Measurements from ENCODE around the gene TOM1L2. TPM values are rescaled to one million over a fixed set of nuclear protein-coding genes. Genes with fewer than 3 reads are reported as not detected.
A peak's percentile ranks its signal among the peaks of the same experiment; 100 is the strongest.

The TOM1L2 gene
- total RNA-seq, 4 donors from 2014 or later: 15.6 to 85.9 (median 34.9) TPM

GRCh38 chr17:17874478-17874877, 97.7 kb downstream of the TOM1L2 start:
- H3K27ac ChIP-seq: peak overlapping the region; percentile 9 to 17
- peaks cover 7 to 26% of the 10 kb centered on the region in 2 donors for H3K4me1 ChIP-seq
- no peak for TF ChIP-seq POLR2A (IDR thresholded peaks at IDR 0.05)
- TF ChIP-seq, protein P1, sequence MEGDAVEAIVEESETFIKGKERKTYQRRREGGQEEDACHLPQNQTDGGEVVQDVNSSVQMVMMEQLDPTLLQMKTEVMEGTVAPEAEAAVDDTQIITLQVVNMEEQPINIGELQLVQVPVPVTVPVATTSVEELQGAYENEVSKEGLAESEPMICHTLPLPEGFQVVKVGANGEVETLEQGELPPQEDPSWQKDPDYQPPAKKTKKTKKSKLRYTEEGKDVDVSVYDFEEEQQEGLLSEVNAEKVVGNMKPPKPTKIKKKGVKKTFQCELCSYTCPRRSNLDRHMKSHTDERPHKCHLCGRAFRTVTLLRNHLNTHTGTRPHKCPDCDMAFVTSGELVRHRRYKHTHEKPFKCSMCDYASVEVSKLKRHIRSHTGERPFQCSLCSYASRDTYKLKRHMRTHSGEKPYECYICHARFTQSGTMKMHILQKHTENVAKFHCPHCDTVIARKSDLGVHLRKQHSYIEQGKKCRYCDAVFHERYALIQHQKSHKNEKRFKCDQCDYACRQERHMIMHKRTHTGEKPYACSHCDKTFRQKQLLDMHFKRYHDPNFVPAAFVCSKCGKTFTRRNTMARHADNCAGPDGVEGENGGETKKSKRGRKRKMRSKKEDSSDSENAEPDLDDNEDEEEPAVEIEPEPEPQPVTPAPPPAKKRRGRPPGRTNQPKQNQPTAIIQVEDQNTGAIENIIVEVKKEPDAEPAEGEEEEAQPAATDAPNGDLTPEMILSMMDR (IDR thresholded peaks at IDR 0.05): no peak
- H3K27me3 ChIP-seq: no peaks in the 10 kb centered on the region
- DNase-seq: no peak
- no peaks in the 10 kb centered on the region for H3K9me3 ChIP-seq
- intact Hi-C loops (cut with DNase I; ENCODE audit: low total_unique reads): no loop called here
- no peak overlapping the region for H3K4me3 ChIP-seq
- H3K36me3 ChIP-seq: no peaks in the 10 kb centered on the region

GRCh38 chr17:17873450-17873991, 98.7 kb downstream of the TOM1L2 start:
- no peak overlapping the region for H3K4me3 ChIP-seq
- intact Hi-C loops (cut with DNase I; ENCODE audit: low total_unique reads): no loop called here
- DNase-seq: no peak
- H3K9me3 ChIP-seq: no peaks in the 10 kb centered on the region
- no peak overlapping the region for H3K27ac ChIP-seq
- no peaks in the 10 kb centered on the region for H3K27me3 ChIP-seq
- peaks cover 14 to 26% of the 10 kb centered on the region in 2 donors for H3K4me1 ChIP-seq
- TF ChIP-seq POLR2A (IDR thresholded peaks at IDR 0.05): no peak
- TF ChIP-seq, protein P1 (IDR thresholded peaks at IDR 0.05): no peak
- no peaks in the 10 kb centered on the region for H3K36me3 ChIP-seq

GRCh38 chr17:17872547-17873345, 99.5 kb downstream of the TOM1L2 start:
- TF ChIP-seq, protein P1 (IDR thresholded peaks at IDR 0.05): no peak
- intact Hi-C loops (cut with DNase I; ENCODE audit: low total_unique reads): no loop called here
- Histone ChIP-seq H3K27ac (no peak overlapping the region), H3K27me3 (no peaks in the 10 kb centered on the region), H3K4me1 (peaks cover 15 to 26% of the 10 kb centered on the region in 2 donors), H3K4me3 (no peak overlapping the region), H3K36me3 (no peaks in the 10 kb centered on the region), H3K9me3 (no peaks in the 10 kb centered on the region)
- DNase-seq: no peak

DNA sequence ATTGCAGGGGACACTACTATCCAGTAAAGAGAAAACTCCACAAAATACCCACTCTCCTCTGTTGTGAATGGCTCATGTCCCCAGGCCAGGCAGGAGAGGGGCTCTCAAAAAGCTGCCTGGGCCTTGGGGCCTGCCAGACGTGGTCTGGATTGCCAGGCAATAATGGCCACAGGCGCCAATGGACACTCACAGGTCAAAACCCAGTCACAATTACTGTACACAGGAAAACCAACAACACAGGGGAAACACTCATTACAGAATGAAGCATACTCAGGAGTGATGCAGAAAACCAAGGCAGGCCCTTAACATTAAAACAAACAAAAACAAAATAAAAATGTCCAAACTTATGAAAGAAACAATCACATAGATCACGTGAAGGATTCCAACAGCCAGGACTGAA, 100.3 kb downstream of the TOM1L2 start:
- Histone ChIP-seq H3K27me3 (no peaks in the 10 kb centered on the region), H3K9me3 (no peaks in the 10 kb centered on the region), H3K4me1 (peaks cover 15 to 21% of the 10 kb centered on the region in 2 donors), H3K4me3 (no peak overlapping the region), H3K36me3 (no peaks in the 10 kb centered on the region), H3K27ac (peak overlapping the region in 1 of 2 donors; percentile 13)
- intact Hi-C loops (cut with DNase I; ENCODE audit: low total_unique reads): no loop called here
- TF ChIP-seq, protein P1 (IDR thresholded peaks at IDR 0.05): no peak
- TF ChIP-seq POLR2A (IDR thresholded peaks at IDR 0.05): no peak
- DNase-seq: no peak

- TF ChIP-seq, protein P1 (IDR thresholded peaks at IDR 0.05): no peak
- no peak for TF ChIP-seq POLR2A (IDR thresholded peaks at IDR 0.05)
- DNase-seq: no peak
- no peaks in the 10 kb centered on the region for H3K9me3 ChIP-seq
- H3K27ac ChIP-seq: peak overlapping the region in 1 of 2 donors; percentile 64
- H3K36me3 ChIP-seq: no peaks in the 10 kb centered on the region
- H3K27me3 ChIP-seq: no peaks in the 10 kb centered on the region
- intact Hi-C loops (cut with DNase I; ENCODE audit: low total_unique reads): no loop called here
- H3K4me1 ChIP-seq: peaks cover 13 to 15% of the 10 kb centered on the region in 2 donors
- no peak overlapping the region for H3K4me3 ChIP-seq
Observed at GRCh38 chr17:17870247-17870646, 102.0 kb downstream of the TOM1L2 start.

All from uterus (tissue), 4 donors.